ENCODE results near the gene RD3L. TPM values are rescaled to one million over a fixed set of nuclear protein-coding genes. Genes with fewer than 3 reads are reported as not detected.

Gene RD3L
- total and polyA plus RNA-seq, 2 of the 13 experiments (the other 11 are each of a cell fraction or from before 2014, with no cell fraction given), result not detected

DNA sequence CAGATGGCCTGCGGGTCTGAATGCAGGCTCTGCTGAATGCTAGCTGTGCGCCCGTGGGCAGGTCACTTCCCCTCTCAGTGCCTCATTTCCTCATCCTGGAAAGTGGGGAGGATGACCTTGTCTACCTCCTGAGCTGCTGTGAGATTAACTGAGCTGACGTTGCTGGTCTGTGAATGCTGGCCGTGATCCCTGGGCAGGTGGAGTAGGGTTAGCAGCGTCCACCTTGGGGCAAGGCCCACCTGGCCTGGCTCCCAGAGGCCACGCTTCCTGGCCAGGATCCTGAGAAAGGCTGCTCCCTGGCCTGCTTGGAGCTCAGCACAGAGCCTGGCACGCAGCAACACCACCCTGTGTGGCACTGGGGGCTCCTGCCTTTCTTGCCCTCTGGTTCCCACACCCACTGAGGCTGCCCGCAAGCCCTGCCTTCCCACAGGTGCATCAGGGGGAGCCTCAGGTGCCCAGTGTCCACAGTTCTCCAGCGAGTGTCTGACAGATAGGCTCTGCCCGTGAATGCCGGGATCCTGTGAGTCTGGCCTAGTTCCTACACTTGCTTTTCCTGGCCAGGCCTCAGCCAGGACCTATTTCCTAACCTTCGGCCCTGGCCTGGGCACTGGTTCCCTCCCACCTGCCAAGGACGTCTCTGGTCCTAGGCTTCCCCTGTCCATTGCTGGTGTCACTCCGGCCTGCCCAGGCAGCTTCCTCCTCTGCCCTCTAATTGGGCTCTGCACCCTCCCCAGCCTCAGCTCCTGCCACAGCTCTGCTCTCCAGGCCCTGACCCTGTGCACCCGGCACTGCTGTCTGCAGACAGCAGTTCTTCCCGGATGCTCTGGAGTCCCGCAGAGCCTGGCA, 51.3 kb downstream of the RD3L start (continued):
- peak; percentile 67 for TF ChIP-seq ZNF574 (CRISPR knock-in tag; IDR thresholded peaks at IDR 0.05)
- TF ChIP-seq BHLHE40 (IDR thresholded peaks at IDR 0.05; ENCODE audit: low read length), result no peak
- no peak; the same call in none of the 2 replicates for TF ChIP-seq SPEN (CRISPR knock-in tag; IDR thresholded peaks at IDR 0.05; ENCODE audit: low read depth)
- TF ChIP-seq KLF15 (CRISPR knock-in tag; IDR thresholded peaks at IDR 0.05; ENCODE audit: borderline replicate concordance), result 0 out of 2 replicates have a peak, but pooled peaks have one; percentile 27
- TF ChIP-seq RCOR2 (CRISPR knock-in tag; IDR thresholded peaks at IDR 0.05), result no peak; the same call in 1 of the 2 replicates
- TF ChIP-seq MLXIP (CRISPR knock-in tag; IDR thresholded peaks at IDR 0.05; ENCODE audit: borderline replicate concordance), result no peak
- TF ChIP-seq ZNF256 (CRISPR knock-in tag; conservative IDR thresholded peaks at IDR 0.05), result 0 out of 2 replicates have a peak, but pooled peaks have one; percentile 61
- 0 out of 2 replicates have a peak, but pooled peaks have one; percentile 15 for TF ChIP-seq ZBTB26 (CRISPR knock-in tag; IDR thresholded peaks at IDR 0.05; ENCODE audit: borderline replicate concordance)
- no peak for TF ChIP-seq ZNF350 (CRISPR knock-in tag; IDR thresholded peaks at IDR 0.05; ENCODE audit: borderline replicate concordance, low read depth)
- TF ChIP-seq LCORL (IDR thresholded peaks at IDR 0.05), result no peak
- peak; percentile 65 for TF ChIP-seq LCORL (CRISPR knock-in tag; IDR thresholded peaks at IDR 0.05)
- TF ChIP-seq NR2F1 (CRISPR knock-in tag; IDR thresholded peaks at IDR 0.05), result no peak
- peak; percentile 54; the same call in 1 of the 2 replicates for TF ChIP-seq DR1 (CRISPR knock-in tag; IDR thresholded peaks at IDR 0.05)
- no peak for TF ChIP-seq ZNF878 (CRISPR knock-in tag; IDR thresholded peaks at IDR 0.05)
- no peak for TF ChIP-seq SOX5 (CRISPR knock-in tag; IDR thresholded peaks at IDR 0.05; ENCODE audit: borderline replicate concordance)
- TF ChIP-seq, protein P1, sequence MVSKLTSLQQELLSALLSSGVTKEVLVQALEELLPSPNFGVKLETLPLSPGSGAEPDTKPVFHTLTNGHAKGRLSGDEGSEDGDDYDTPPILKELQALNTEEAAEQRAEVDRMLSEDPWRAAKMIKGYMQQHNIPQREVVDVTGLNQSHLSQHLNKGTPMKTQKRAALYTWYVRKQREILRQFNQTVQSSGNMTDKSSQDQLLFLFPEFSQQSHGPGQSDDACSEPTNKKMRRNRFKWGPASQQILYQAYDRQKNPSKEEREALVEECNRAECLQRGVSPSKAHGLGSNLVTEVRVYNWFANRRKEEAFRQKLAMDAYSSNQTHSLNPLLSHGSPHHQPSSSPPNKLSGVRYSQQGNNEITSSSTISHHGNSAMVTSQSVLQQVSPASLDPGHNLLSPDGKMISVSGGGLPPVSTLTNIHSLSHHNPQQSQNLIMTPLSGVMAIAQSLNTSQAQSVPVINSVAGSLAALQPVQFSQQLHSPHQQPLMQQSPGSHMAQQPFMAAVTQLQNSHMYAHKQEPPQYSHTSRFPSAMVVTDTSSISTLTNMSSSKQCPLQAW (CRISPR knock-in tag; IDR thresholded peaks at IDR 0.05), result 0 out of 2 replicates have a peak, but pooled peaks have one; percentile 16
- no peak for TF ChIP-seq HDAC6 (IDR thresholded peaks at IDR 0.05; ENCODE audit: low read depth, low read length)
- no peak for TF ChIP-seq ZNF260 (CRISPR knock-in tag; IDR thresholded peaks at IDR 0.05; ENCODE audit: borderline replicate concordance, low read depth)
